ENCODE data around the gene MED13.
"Not testable (repeated sequence)": the region's sequence is repeated elsewhere in the genome, so short reads cannot be mapped to it uniquely, and the experiment has no call there.

MED13 gene

GRCh38 chr17:62090021-62090824, 25.1 kb upstream of the MED13 start:
- DNase-seq (ENCODE audit: low spot score) = no peak

- DNase-seq (ENCODE audit: low spot score) = no peak
Observed at GRCh38 chr17:62089334-62089733, 24.3 kb upstream of the MED13 start.

GRCh38 chr17:62086737-62087136, 21.7 kb upstream of the MED13 start:
- no peak for DNase-seq (ENCODE audit: low spot score)

GRCh38 chr17:62085511-62086408, 20.7 kb upstream of the MED13 start:
- no peak for DNase-seq (ENCODE audit: low spot score)

- DNase-seq (ENCODE audit: low spot score) = no peak
Observed at GRCh38 chr17:62084585-62084984, 19.5 kb upstream of the MED13 start.

- DNase-seq (ENCODE audit: low spot score) = no peak
Observed at GRCh38 chr17:62083651-62084050, 18.6 kb upstream of the MED13 start.

- DNase-seq (ENCODE audit: low spot score) = no peak
Observed at GRCh38 chr17:62080647-62081046, 15.6 kb upstream of the MED13 start.

- DNase-seq (ENCODE audit: low spot score) = no peak
Observed at GRCh38 chr17:62078009-62078408, 12.9 kb upstream of the MED13 start.

- no peak for DNase-seq (ENCODE audit: low spot score)
Observed at GRCh38 chr17:62076864-62077788, 12.0 kb upstream of the MED13 start.

- no peak for DNase-seq (ENCODE audit: low spot score)
Observed at GRCh38 chr17:62075308-62075815, 10.3 kb upstream of the MED13 start.

- no peak for DNase-seq (ENCODE audit: low spot score)
Observed at GRCh38 chr17:62073993-62074392, 8.9 kb upstream of the MED13 start.

GRCh38 chr17:62072855-62073254, 7.8 kb upstream of the MED13 start:
- not testable (repeated sequence) for DNase-seq (ENCODE audit: low spot score)

- no peak for DNase-seq (ENCODE audit: low spot score)
Observed at GRCh38 chr17:62070900-62071299, 5.8 kb upstream of the MED13 start.

- DNase-seq (ENCODE audit: low spot score) = no peak
Observed at GRCh38 chr17:62067165-62068145, 2.4 kb upstream of the MED13 start.

- peak; percentile 99 for DNase-seq (ENCODE audit: low spot score)
Observed at GRCh38 chr17:62065611-62066468, 762 bp upstream of the MED13 start.

- peak; percentile 24 for DNase-seq (ENCODE audit: low spot score)
Observed at GRCh38 chr17:62064029-62064790, 868 bp downstream of the MED13 start.

- DNase-seq (ENCODE audit: low spot score) = no peak
Observed at GRCh38 chr17:62062944-62063343, 2.1 kb downstream of the MED13 start.

GRCh38 chr17:62062302-62062701, 2.8 kb downstream of the MED13 start:
- DNase-seq (ENCODE audit: low spot score) = no peak

GRCh38 chr17:62059414-62059813, 5.7 kb downstream of the MED13 start:
- no peak for DNase-seq (ENCODE audit: low spot score)

All from globus pallidus (tissue), 1 donor.